GM12801 (cell line): Measurements from ENCODE around the gene BNC2.

Experiments
- TF ChIP-seq, protein P1 (sequence below): IDR thresholded peaks from one replicate; pipeline ENCODE4 v1.5.1; 2011; ENCODE audit warnings: control low read depth; ENCODE audit not compliant: insufficient read length; ENCODE audit errors: extremely low read depth

Gene BNC2

DNA sequence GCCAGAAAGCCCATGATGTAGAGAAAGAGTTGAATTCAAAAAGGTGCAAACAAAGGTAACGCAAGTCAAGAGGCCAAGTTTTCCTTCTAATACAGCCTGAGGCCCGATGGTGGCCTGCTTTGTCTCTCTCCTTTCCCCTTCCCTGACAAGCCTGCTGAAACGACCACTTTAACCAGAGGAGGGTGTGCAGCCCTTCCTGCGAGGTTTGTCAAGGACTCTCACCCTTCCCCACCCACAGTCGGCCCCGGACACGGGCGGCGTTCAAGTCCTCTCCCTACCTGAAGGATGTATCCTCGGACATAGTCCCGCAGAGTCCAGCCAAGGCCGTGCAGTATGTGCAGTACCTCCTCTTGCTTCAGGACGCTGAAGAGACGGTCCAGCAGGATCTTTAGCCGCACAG lies 318.2 kb downstream of the BNC2 start:
- TF ChIP-seq, protein P1, sequence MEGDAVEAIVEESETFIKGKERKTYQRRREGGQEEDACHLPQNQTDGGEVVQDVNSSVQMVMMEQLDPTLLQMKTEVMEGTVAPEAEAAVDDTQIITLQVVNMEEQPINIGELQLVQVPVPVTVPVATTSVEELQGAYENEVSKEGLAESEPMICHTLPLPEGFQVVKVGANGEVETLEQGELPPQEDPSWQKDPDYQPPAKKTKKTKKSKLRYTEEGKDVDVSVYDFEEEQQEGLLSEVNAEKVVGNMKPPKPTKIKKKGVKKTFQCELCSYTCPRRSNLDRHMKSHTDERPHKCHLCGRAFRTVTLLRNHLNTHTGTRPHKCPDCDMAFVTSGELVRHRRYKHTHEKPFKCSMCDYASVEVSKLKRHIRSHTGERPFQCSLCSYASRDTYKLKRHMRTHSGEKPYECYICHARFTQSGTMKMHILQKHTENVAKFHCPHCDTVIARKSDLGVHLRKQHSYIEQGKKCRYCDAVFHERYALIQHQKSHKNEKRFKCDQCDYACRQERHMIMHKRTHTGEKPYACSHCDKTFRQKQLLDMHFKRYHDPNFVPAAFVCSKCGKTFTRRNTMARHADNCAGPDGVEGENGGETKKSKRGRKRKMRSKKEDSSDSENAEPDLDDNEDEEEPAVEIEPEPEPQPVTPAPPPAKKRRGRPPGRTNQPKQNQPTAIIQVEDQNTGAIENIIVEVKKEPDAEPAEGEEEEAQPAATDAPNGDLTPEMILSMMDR: no peak

DNA sequence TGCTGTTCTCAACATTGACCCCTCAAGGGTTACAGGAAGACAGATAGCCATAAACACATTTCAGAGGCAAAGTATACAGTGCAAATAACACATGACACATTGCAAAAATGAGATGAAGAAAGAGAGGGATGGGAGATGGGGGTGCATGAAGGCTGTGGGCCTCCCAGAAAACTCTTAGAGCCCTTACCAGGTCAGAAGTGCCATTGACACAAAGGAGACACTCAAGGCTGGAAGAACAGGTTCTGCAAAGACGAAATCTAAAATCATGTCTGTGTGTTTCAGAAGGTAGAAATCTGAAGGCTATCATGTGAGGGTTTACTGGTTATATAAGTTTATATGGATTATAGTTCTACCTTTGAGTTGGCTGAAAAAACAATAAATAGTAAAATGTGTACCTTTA lies 318.8 kb downstream of the BNC2 start:
- TF ChIP-seq, protein P1: no peak

DNA sequence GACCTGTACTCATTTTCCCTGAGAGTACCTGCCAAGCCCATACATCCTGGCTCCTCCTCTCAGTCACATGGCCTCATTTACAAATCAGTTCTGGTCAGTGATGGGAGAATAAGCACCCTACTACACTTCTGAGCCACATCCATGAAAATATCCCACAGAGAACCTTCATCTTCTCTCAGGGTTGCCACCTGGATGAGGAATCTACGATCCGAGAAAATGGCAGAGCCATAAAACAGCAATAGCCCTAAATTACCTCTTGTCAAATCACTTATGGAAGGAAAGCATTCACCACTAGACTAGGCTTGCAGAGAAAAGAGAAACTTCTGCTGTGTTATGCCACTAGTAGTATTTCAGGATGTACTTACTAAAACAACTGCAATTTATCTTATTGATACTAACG lies 324.8 kb downstream of the BNC2 start:
- TF ChIP-seq, protein P1: no peak

DNA sequence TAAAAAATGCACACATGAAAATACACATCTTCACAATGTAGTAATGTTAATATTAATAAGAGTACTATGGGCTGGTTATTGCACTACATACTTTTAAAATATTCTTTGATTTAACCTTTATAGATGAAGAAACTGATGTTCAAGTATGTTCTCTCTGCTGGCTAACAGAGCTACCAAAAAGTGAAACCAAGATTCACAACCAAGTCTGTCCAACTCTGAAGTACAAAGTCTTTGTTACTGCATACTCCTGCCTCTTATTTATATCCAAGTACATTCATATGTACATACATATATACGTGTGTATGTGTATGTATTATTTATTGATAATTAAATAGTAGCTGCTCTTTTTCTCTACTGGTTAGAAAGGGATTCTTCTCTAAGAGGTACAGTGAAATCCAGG lies 325.6 kb downstream of the BNC2 start:
- TF ChIP-seq, protein P1: no peak

DNA sequence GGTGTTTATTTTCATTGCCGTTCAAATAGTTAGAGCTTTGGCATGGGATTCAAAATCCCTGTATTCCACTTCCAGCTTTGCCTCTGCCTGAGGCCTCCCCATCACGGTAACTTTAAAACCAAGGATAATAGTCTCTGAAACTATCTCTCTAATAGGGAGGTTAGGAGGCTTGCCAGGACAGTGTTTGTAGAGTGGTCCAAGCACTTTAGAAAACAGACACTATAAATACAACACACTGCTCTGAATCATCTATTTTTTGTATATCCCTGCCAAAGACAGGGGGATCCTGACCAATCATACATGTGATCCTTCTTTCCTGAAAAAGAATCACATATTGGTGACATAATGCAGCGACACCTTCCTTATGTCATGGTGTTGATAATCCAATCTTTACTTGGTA lies 326.8 kb downstream of the BNC2 start:
- TF ChIP-seq, protein P1: no peak

DNA sequence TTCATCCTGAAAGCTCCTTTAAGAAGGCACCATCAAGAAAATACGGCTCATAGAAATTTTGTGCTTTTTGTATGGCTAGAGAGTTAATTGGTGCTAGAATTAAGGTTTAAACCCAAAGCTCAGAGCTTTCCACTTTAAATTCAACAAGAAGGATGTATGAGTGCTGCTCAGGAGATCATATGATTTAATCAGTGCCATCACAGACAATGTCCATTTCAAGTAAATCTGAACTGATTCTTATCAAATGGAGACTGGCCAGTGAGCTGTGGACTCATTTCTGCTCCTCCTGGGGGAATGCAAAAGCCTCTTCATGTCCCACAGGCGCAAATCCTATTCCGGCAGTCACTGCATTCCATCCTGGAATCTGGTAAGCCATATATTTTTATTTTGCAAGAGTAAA lies 327.2 kb downstream of the BNC2 start:
- TF ChIP-seq, protein P1: no peak

DNA sequence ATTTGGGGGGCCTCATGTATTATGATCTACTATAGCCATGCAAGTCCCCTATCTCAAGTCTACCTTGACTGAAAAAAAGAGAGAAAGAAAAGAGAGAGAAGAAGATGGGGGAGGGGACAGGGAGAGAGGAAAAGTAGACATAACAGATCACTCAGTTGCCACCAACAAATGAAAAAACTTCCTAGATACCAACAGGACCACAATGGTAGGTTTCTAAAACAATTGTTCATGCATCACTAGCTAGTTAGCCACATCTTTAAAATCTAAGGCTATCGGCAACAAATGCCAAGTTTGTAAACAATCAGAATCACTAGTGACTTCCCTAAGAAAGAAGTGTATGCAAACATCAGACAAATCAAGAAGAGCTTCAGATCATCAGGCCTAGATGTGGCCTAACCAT lies 328.2 kb downstream of the BNC2 start:
- TF ChIP-seq, protein P1: no peak
